NCI-H2196 treated with DMSO at 0.1 percent for 48 hours (cell line): ENCODE measurements around the gene GPR3.
"Not testable (repeated sequence)": the region's sequence is repeated elsewhere in the genome, so short reads cannot be mapped to it uniquely, and the experiment has no call there.

Source experiments
- DNase-seq: peaks from one replicate; lab custom pipeline; 2025; ENCODE audit not compliant: unreplicated experiment; lab: John Stamatoyannopoulos, UW

Gene GPR3

GRCh38 chr1:27418326-27419185 is 26.1 kb downstream of the GPR3 start:
- DNase-seq, result no peak

GRCh38 chr1:27423709-27424108 is 31.3 kb downstream of the GPR3 start:
- no peak for DNase-seq

- no peak for DNase-seq
These were observed 34.9 kb downstream of the GPR3 start for GRCh38 chr1:27427329-27427728.

- no peak for DNase-seq
These were observed 35.4 kb downstream of the GPR3 start for GRCh38 chr1:27427816-27428315.

- DNase-seq, result peak; percentile 25
These were observed 36.0 kb downstream of the GPR3 start for GRCh38 chr1:27428316-27429028.

GRCh38 chr1:27429029-27429425 is 36.6 kb downstream of the GPR3 start:
- no peak for DNase-seq

- no peak for DNase-seq
These were observed 38.6 kb downstream of the GPR3 start for GRCh38 chr1:27430903-27431600.

- DNase-seq, result no peak
These were observed 39.1 kb downstream of the GPR3 start for GRCh38 chr1:27431601-27431940.

- not testable (repeated sequence) for DNase-seq
These were observed 40.3 kb downstream of the GPR3 start for GRCh38 chr1:27432725-27433124.

- DNase-seq, result no peak
These were observed 41.3 kb downstream of the GPR3 start for GRCh38 chr1:27433706-27434105.

GRCh38 chr1:27435566-27436203 is 43.3 kb downstream of the GPR3 start:
- no peak for DNase-seq

GRCh38 chr1:27436204-27437159 is 44.1 kb downstream of the GPR3 start:
- DNase-seq, result no peak

GRCh38 chr1:27438621-27439061 is 46.2 kb downstream of the GPR3 start:
- no peak for DNase-seq

- DNase-seq, result no peak
These were observed 46.7 kb downstream of the GPR3 start for GRCh38 chr1:27439150-27439549.

- DNase-seq, result no peak
These were observed 52.2 kb downstream of the GPR3 start for GRCh38 chr1:27444632-27445031.
